Occipital lobe (tissue), 2 donors: ENCODE results near the gene QPRT. TPM values are rescaled to one million over a fixed set of nuclear protein-coding genes. Genes with fewer than 3 reads are reported as not detected.
"Not testable (repeated sequence)": the region's sequence is repeated elsewhere in the genome, so short reads cannot be mapped to it uniquely, and the experiment has no call there.

ENCODE experiments used
- DNase-seq: peaks from one replicate; lab custom pipeline; 2025; lab: John Stamatoyannopoulos, UW
- total RNA-seq: library from RNA; depleted of rRNA; stranded (reverse); fragments of >200 nt; gene quantifications from one replicate; pipeline ENCODE4 v1.2.3, GENCODE V29; 2014

The QPRT gene
- total RNA-seq, 1 donor from 2014 or later, result 4.4 TPM

- not testable (repeated sequence) for DNase-seq
Observed at GRCh38 chr16:29692606-29693005, 13.6 kb downstream of the QPRT start.

- DNase-seq, result no peak
Observed at GRCh38 chr16:29694384-29695195, 15.6 kb downstream of the QPRT start.

- not testable (repeated sequence) for DNase-seq
Observed at GRCh38 chr16:29695675-29696074, 16.7 kb downstream of the QPRT start.

GRCh38 chr16:29696881-29697331, 17.9 kb downstream of the QPRT start:
- DNase-seq, result no peak

DNA sequence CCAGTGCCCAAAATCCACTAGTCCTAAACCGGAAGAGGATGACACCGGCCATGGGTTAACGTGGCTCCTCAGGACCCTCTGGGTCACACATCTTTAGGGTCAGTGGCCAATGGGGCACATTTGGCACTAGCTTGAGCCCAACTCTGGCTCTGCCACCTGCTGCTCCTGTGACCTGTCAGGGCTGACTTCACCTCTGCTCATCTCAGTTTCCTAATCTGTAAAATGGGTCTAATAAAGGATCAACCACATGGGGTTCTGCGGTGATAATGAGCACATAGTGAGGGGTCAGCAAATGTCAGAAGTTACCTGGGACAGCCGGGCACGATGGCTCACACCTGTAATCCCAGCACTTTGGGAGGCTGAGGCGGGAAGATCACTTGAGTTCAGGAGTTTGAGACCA, 18.4 kb downstream of the QPRT start:
- DNase-seq, result no peak

DNA sequence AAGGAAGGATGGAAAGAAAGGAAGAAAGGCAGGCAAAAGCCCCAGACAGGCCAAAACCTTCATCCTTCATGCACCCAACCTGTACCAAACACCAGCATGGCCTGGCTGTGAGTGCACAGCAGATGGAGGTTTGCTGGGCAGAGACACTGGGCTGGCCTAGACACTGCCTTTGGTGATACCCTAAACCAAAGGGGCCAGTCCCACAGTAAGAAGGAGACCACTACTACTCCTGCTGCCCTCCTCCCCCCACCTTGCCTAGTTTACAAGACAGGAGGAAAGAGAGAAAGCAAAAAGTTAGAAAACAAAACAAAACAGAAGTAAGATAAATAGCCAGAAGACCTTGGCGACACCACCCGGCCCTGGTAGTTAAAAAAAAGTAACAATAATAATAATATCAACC, 19.1 kb downstream of the QPRT start:
- no peak for DNase-seq

- DNase-seq, result no peak
Observed at GRCh38 chr16:29698484-29699323, 19.7 kb downstream of the QPRT start.

DNA sequence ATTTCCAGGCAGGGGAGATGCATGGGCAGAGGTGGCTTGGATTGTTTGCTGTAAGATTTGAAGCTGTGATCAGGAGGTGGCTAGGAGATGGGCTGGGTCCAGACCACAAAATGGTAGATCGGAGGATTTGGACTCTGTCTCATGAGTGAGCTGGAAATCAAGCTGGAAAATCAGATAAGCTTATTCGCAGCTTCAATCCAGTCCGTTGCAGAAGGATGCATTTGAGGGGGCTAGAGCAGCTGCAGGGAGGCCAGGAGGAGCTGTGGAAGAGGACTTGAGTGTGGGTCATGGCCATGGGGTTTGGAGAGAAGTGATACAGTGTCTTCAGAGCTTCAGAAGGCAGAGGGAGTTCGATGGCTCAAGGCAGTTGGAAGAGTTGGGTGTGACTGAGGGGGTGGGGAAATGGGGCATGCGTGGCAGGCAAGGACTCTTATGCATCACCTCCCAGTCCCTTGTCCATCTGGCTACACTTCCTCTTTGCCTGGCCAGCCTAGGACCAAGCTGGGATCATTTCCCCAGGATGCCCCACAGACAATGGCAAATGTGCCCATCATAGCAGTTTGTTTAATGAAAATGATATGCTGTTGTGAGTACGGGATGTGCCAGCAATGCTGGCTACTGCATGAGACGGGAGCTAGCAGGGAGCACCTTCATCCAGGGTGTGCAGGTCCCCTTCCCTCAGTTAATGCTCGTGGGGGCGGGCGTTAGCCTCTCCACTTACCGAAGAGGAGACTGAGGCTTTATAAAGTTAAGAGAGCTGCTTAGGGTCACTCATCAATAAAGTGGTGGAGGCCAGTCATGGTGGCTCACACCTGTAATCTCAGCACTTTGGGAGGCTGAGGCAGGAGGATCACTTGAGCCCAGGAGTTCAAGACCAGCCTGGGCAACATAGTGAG, 20.6 kb downstream of the QPRT start:
- DNase-seq, result no peak

- peak; percentile 27 for DNase-seq
Observed at GRCh38 chr16:29700253-29700987, 21.4 kb downstream of the QPRT start.

DNA sequence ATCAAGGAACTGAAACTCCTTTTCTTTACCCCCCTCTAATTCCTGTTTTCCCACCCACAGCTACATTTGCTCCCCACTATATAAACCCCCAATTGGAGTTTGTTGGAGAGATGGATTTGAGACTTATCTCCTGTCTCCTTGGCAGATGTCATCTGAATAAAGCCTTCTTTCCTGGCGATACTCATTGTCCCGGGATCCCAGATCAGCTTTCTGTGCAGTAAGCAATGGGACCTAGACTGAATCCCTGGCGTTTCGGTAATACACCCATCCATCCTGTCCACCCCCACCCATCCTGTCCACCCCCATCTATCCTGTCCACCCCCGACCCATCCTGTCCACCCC, 22.2 kb downstream of the QPRT start:
- no peak for DNase-seq

DNA sequence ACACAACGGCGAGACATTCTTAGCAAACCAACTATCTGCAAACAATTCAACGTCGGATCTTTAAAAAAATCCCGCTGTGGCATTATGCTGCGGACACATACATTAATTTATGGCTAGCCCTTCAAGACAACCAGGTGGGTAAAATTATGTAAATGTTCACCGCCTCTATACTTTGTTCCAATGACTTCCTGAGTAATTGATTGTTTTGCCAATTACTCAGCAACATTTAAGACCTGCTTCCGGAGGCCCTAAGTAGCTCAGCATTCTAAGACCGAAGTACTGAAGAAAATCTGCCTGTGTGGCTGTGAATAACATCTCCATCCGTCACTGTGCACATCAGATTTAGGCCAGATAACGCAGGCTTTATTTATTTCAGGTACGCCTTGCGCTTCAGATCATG, 23.3 kb downstream of the QPRT start:
- DNase-seq, result no peak

GRCh38 chr16:29705030-29705429, 26.1 kb downstream of the QPRT start:
- DNase-seq, result no peak

DNA sequence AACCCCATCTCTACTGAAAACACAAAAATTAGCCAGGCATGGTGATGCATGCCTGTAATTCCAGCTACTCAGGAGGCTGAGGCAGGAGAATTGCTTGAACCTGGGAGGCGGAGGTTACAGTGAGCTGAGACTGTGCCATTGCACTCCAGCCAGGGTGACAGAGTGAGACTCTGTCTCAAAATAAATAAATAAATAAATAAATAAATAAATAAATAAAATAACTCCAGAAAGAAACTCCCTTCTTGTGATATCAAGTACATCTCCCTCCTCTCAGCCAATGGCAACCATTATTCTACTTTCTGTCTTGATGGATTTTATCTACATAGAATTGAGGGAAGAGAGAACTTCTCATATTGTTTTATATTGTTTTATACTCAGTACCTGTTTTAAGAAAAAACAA, 28.2 kb downstream of the QPRT start:
- DNase-seq, result not testable (repeated sequence)

DNA sequence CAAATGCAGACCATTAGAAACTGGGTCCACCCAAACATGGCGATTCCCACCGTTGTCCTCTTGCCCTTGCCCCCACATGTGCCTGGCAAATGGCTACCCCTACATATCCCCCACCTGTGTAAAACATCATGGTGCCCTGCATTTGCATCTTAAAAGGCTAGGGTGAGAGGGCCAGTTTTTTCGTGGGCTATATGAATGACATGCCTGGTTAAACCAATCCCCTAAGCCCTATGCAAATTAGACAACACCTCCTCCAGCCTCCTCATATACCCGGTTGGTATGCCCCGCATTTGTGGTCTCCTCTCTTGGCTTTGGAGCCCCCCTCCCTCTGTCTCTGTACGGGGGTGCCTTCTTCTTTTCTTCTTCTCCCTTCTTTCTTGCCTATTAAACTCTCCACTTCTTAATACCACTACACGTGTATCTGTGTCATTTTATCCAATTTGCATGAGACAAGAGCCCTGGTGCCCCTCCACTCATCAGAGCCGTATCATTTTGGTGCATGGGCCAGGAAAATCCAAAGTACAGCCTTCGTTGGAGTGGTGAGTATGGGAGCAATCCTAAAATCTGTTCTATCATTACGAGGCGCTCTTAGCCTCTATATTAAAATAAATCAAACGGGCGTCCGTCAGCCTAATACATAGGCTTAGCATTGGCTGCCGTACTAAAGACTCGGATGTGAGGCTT, 30.1 kb downstream of the QPRT start:
- DNase-seq, result no peak

DNA sequence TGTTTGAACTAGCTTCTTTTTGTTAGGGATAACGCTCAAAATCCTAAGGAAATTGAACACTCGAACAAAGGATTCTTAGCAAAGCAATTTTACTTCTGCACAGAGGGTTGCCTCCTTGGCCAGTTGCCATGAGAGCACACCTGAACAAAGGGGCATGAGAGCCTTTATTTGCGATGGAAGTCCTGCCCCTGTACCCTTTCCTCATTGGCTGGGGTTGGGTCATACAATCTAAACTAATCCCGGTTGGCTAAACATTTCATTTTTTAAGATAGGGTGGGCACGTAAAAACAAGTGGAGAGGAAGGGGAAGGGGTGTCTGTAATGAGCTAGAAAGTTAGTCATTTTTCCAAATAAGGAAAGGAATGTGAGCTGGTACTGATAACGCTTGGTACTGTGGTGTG, 30.7 kb downstream of the QPRT start:
- DNase-seq, result not testable (repeated sequence)

- no peak for DNase-seq
Observed at GRCh38 chr16:29710227-29711219, 31.5 kb downstream of the QPRT start.

DNA sequence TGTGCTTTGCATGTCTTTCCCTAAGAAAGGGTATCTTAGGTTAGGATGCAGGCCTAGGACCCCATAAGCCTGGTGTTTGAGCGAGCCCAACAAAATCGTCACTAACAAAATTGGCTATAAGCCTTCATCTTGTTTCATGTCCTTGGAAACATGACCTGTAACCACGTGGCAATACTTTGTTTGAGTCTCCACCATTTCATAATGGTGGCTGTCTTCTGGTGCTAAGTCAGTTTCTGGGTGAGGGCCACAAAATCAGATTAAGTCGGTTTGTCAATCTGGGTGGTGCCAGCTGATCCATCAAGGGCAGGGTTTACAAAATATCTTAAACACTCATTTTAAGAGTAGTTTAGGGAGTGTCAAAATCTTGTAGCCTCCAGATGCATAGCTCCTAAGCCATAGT, 33.8 kb downstream of the QPRT start:
- no peak for DNase-seq

DNA sequence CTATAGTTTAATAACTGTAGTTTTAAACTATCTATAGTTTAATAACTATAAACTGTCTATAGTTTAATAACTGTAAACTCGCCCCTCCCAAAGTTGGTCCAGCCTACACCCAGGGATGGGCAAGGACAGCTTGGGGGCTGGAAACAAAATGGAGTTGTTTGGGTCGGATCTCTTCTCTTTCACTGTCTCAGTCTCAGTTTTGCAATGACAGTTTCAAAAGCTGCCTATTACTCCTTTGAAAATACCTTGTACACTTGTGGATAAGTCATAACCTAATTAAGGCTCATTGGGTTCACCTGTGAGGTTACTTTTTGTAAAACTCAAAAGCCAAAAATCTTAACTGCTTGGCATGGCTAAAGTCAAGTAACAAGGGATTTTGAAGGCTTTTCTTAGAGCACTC, 35.4 kb downstream of the QPRT start:
- DNase-seq, result no peak

GRCh38 chr16:29714972-29715371, 36.0 kb downstream of the QPRT start:
- DNase-seq, result no peak
